NCI-H2227 (cell line): Measurements from ENCODE around the gene WDFY4.

Experiments used
- DNase-seq: peaks from one replicate; lab custom pipeline; 2025; ENCODE audit not compliant: unreplicated experiment; lab: John Stamatoyannopoulos, UW

WDFY4 gene

GRCh38 chr10:48958598-48959190 lies 274.0 kb downstream of the WDFY4 start:
- DNase-seq: no peak

DNA sequence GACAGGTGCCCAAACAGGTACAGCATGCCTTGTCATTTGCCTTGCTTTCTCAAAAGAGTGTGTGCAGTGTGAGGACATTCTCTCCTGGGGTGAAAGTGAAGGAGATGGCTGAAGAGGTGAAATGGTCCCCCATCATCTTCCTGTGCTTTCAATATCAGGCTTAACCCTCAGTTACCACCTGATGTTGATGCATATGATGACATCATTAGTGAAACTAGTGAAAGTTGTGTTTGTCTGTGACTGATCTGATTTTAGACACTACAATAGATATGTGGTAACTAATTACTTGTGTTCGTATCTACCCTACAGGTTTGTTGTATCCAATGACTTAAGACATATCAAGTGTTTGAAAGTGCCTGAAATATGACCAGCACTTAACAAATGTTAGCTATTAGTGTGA lies 279.4 kb downstream of the WDFY4 start:
- DNase-seq: no peak

DNA sequence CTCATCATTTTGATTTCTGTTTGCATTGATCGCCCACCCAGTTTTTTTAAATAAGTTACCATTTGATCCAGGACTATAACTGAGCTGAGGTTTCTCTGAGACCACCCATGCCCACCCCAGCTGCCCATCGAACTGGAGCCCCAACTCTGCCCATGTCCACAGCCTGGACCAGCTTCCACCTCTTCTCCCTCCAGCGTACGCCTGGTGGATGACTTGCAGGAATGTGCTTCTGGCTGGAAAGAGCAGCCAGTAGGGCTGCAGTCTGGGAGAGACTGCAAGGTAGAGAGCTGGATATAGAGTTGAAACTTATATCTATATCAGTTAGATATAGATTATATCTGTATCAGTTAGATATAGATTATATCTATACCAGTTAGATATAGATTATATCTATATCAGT lies 280.8 kb downstream of the WDFY4 start:
- DNase-seq: no peak

DNA sequence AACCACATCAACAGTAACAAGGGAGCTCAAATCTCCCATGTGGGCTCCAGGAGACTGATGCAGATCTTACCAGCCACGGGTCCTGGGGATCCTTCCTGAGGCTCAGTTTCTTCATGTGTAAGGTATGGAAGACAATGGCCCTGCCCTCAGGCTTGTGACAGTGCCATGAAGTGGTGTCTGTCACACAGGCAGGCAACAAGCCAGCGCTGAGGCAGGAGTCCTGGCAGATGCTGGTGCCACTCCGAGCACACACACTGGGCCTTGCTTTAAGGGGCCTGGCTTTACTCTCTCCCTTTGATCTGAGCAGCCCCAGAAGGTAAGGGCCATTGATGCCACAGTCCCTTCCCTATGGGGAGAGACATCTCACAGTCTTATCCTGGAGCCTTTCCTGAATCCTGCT lies 283.4 kb downstream of the WDFY4 start:
- DNase-seq: no peak

DNA sequence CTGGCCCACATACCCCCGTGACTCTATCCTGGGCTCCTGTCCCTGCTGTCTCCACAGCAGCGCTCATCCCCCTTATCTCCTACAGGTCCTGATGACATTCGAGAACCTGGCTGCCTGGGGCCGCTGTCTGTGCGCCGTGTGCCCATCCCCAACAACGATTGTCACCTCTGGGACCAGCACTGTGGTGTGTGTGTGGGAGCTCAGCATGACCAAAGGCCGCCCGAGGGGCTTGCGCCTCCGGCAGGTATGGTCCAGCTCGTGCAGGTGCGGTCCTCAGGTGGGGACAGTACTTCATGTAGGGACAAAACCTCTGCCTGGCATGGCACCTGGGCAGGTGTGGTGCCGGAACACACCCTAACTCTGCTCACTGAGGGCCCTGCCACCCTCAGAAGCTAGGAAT lies 285.4 kb downstream of the WDFY4 start:
- DNase-seq: no peak

DNA sequence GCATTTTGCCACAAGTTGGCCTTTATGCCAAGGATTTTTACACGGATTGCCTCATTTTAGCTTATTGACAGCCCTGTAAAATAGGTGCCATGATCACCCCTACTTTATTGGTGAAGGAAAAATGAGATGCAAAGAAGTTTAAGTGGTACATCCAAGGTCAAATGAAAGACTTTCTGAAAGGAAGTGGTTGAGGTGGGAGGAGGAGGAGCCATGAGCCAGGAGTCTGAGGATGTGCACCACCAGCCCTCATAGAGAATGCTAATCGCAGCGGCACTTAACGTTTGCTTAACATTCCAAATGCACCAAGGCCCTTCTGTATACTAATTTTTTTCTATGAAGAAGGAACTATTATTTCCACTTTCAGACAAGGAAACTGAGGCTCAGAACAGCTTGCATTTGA lies 286.0 kb downstream of the WDFY4 start:
- no peak for DNase-seq

GRCh38 chr10:48973065-48973464 lies 288.4 kb downstream of the WDFY4 start:
- DNase-seq: no peak

GRCh38 chr10:48974510-48975156 lies 290.0 kb downstream of the WDFY4 start:
- no peak for DNase-seq

DNA sequence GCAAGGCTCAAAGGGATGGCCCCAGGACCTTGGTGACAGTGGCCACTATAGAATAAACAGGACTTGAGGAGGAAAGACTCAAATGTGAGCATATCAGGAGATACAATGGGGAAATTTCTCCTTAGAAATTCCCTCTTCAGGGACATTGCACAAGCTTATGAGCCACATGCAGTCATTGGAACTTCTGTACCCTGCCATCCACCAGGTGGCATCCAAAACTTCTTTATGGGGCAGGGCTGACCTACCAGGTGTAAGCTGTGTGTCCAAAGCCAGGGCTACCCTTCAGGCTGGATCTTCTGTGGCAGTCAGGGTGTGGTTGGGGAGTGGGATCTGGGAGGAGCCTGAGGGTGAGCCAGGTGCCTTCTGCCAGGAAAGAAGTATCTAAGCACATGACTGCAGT lies 291.5 kb downstream of the WDFY4 start:
- DNase-seq: no peak

- no peak for DNase-seq
Observed at GRCh38 chr10:48978318-48978717, 293.6 kb downstream of the WDFY4 start.

DNA sequence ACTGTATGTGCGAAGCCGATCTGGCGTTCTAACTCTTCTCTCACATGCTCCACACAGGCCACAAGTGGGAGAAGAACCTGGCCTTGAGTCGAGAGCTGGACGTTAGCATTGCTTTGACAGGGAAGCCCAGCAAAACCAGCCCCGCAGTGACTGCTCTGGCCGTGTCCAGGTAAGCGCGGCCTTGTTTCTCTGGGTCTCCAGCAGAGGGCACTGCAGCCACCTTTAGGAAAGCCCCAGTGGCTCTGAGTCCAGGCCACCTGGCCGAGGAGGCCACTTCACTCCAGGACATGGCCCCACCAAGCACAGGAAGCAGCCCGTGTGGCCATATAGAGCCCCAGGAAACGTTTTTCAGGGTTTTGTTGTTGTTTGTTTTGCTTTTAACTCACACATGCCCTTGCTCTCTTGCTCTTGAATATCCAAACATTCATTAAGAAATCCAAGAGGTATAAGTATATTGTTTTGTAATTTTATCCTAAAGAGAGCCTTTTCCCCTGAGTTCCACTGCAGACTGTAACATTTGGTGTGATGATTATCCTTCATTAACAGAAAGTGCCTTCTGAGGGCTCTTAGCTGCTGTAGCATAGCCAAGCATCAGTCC lies 296.7 kb downstream of the WDFY4 start:
- DNase-seq: no peak

DNA sequence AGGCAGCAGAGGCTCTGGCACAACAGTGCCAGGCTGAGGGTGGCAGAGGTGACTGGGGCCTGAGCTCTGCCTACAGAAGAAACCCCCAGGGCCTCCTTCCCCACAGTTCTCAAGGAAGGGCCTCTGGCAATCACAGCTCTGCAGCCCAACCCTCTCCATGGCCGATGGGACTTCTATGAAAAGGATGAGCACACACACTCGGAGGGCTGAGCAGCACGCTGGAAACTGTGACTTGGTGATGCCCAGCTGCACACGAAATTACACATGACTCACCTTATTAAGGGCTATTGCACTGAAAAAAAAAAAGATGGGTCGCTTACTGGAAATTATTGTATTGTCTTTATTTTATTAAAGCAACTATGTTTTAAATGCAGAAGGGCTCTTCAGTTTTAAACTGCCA lies 297.9 kb downstream of the WDFY4 start:
- no peak for DNase-seq

DNA sequence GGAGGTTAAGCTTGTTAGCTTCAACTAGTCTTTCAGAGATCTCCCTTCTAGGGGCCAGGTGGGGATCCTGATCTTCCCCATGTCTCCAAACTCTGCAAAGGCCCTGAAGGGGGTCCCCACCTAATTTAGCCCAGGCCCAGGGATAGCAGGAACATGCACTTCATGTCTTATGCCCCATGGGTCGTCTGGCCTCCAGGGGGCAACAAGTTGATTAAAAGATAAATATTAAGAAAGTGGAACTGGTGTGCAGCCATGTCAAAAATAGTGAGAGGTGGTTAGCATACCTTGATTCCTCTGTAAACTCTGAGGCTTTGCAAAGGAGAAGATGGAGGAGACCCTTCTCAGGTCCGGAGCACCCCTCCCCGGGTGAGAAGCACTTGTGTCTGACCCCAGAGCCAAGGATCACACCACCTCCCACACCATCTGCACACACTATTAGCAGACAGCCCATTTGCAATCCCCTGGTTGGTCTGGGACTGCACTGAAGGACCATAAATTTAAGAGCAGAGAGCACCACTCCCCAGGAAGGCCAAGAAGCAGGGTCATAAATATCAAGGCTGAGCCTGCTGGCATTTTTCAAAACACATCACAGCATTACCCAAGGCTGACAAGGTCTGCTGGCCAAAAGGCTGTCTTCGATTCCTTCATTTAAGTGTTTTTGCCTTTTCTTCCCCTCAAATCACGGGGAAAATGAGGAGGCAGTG lies 299.1 kb downstream of the WDFY4 start:
- DNase-seq: no peak

DNA sequence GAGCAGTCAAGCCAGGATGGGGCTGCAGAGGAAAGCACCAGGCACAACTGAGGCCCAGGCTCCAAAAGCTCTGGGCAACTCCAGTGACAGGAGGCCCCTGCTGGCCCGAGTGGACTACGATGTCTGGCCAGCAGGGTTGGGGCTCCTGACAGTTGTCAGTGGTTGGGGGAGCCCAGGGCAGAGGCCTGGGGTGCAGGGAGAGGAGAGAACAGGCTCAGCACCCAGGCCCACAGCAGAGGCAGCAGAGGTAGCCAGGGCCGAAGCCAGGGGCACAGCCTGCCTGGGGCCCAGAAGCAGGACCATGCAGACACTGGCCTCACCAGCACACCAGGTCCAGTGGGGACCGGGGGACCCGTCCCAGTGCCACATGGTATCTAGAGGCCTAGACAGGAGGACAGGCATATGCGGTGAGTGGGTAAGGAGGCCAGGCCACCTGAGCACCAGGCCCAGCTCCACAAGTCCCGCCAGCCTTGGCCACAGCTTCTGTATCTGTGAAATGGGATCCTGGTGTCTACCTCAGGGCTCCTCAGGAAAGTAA lies 301.0 kb downstream of the WDFY4 start:
- no peak for DNase-seq

GRCh38 chr10:48990226-48990625 lies 305.6 kb downstream of the WDFY4 start:
- no peak for DNase-seq

DNA sequence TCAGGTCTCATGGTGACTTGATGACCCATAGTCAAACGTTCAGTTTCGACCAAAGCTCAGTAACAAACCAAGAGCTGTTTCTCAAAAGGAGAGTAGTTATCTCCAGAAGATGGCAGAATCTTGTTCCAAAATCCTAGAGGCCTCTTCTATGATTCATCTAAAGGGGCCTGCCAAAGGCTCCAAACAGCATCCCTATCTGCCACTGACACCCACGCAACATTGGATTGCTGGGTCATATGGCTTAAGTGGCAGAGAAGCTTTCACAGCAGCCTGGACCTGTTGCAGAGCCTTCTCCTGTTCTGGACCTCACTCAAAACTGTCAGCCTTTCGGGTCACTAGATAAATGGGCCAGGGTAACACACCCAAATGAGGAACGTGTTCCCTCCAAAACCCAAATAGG lies 309.0 kb downstream of the WDFY4 start:
- no peak for DNase-seq

DNA sequence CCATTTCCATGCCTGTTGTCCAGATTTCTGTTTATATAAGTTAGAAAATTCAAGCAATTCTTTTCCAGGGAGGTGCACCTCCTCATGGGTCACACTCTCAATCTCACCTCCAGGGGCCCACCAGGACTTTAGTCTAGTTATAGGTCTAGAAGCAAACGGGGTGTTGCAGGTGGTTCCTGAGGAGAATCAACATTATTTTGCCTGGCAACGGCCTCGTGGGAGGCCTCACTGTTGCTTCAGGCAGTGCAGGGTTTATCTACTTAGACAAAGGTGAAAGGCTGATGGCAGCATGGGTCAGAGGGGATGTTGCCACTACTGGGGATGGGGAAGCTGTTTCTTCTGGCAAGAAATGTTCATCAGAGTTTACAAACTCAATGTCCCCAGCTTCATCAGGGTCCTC lies 311.7 kb downstream of the WDFY4 start:
- DNase-seq: no peak

DNA sequence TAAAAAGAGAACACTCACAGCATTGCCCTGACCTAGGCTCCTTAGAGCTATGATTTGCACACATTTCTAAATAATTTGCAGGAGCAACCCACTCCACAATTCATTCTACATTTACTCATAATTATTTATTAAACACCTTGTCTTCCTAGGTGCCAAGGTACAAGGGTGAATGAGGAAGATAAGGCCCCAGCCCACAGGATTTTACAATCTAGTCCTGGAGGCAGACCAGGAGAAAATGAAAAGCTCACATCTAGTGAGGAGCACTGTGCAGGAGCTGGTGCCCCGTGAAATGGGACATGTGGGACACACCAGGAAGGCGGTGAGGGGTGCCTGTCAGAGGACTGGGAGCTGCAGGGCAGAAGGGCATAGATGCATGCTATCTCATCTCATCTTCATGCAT lies 314.7 kb downstream of the WDFY4 start:
- no peak for DNase-seq

DNA sequence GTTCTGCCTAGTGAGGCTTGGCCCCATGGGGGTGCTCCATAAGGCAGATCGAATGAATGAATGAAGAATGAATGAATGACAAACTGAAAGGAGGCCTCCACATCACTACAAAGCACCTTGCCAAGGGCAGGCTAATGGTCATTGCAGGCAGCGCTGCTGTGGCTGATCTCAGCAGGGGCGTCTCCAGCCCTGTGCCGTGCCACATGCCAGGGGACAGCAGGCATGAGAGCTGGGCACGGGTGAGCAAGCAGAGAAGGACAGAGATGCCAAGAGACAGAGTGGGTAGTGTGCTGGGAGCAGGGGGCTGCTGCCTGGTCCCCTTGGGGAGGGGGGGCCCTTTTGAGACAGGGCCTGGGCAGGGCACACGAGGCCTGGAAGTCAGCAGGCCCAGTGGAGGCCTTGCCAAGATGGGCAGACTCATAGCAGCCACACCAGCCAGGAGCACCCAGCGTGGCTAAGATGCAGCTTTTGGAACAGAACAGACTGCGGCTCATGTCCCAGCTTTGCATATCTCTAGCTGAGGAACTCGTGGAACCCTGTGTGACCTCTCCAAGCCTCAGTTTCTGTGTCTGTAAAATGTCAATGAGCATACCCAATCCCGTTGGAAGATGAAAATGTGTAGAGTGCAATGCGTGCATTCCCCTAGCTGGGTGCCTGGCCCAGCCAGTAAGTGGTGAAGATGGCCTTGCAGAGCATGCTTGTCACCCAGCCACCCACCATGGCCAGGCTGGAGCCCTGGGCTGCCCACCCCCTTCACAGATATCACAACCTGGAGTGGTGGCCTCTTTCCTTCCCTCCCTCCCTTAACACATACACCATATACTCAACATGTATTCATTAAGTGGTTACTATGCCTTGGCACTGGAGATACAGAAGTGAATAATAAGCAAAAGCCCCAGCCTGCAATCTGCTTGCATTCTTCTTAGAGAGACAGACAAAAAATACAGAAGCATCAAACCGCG lies 316.0 kb downstream of the WDFY4 start:
- DNase-seq: no peak

- DNase-seq: peak; percentile 7
Observed at GRCh38 chr10:49001402-49001801, 316.7 kb downstream of the WDFY4 start.
